OCI-LY1 (cell line): ENCODE data around the gene NAPG.

Experiments used
- EZH2 ChIP-seq: fragments of 200-600 bp; sonication (generic), shearing (Covaris generic); IDR thresholded peaks from 2 replicates; pipeline ENCODE4 v1.8.0; 2017; ENCODE audit warnings: borderline replicate concordance, mixed run types, mild to moderate bottlenecking, antibody characterized with exemption, low read length, moderate library complexity, mixed read lengths
- TF ChIP-seq, protein P1 (sequence below): fragments of 200-600 bp; sonication (generic), shearing (Covaris generic); IDR thresholded peaks from 2 replicates; pipeline ENCODE4 v1.5.1; 2017; ENCODE audit warnings: mild to moderate bottlenecking, antibody characterized with exemption, low read length, moderate library complexity, mixed read lengths

DNA sequence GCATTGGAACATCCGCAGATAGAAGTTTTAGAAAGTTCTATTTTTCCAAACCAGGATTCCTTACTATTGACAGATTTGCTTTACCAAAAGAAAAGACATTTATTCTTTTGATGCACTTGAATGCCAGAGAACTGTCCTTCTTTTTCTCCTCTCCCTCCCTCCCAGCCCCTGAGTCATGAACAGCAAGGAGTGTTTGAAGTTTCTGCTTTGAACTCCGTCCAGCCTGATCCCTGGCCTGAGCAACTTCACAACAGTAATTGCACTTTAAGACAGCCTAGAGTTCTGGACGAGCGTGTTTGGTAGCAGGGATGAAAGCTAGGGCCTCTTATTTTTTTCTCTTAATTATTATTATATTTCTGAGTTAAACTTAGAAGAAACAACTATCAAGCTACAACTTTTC, 37.8 kb upstream of the NAPG start:
- TF ChIP-seq, protein P1, sequence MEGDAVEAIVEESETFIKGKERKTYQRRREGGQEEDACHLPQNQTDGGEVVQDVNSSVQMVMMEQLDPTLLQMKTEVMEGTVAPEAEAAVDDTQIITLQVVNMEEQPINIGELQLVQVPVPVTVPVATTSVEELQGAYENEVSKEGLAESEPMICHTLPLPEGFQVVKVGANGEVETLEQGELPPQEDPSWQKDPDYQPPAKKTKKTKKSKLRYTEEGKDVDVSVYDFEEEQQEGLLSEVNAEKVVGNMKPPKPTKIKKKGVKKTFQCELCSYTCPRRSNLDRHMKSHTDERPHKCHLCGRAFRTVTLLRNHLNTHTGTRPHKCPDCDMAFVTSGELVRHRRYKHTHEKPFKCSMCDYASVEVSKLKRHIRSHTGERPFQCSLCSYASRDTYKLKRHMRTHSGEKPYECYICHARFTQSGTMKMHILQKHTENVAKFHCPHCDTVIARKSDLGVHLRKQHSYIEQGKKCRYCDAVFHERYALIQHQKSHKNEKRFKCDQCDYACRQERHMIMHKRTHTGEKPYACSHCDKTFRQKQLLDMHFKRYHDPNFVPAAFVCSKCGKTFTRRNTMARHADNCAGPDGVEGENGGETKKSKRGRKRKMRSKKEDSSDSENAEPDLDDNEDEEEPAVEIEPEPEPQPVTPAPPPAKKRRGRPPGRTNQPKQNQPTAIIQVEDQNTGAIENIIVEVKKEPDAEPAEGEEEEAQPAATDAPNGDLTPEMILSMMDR = no peak
- no peak for TF ChIP-seq EZH2
